Right atrium auricular region (tissue), 2 donors: Measurements from ENCODE around the gene CLDND1. TPM values are rescaled to one million over a fixed set of nuclear protein-coding genes. Genes with fewer than 3 reads are reported as not detected.

Experiments
- DNase-seq: peaks from one replicate; pipeline ENCODE4 v3.0.0-alpha.2; 2019; ENCODE audit warnings: low spot score
- H3K27ac ChIP-seq, 2 donors: fragments of 200-600 bp; sonication (generic); 1 replicate in 1 of 2; 2 replicates in 1 of 2; pipeline ENCODE4 v1.5.1; 2016 to 2019
- H3K27me3 ChIP-seq, 2 donors: fragments of 200-600 bp; sonication (generic); one replicate each; pipeline versions ENCODE4 v1.5.1 to v1.6.0; 2017 to 2019
- H3K36me3 ChIP-seq: fragments of 200-600 bp; sonication (generic); one replicate; pipeline ENCODE4 v1.5.1; 2016
- H3K4me1 ChIP-seq, 2 donors: fragments of 200-600 bp; sonication (generic); one replicate each; pipeline versions ENCODE4 v1.5.1 to v1.6.0; 2017 to 2019
- H3K4me3 ChIP-seq, 2 donors: fragments of 200-600 bp; sonication (generic); 1 replicate in 1 of 2; 2 replicates in 1 of 2; pipeline ENCODE4 v1.5.1; 2017 to 2019; ENCODE audit warnings: mild to moderate bottlenecking in 1 of 2, moderate library complexity in 1 of 2
- H3K9me3 ChIP-seq, 2 donors: fragments of 200-600 bp; sonication (generic); one replicate each; pipeline ENCODE4 v1.5.1; 2019
- total RNA-seq, 2 donors: library from RNA; depleted of rRNA; stranded (reverse); fragments of >200 nt; gene quantifications; one replicate each; pipeline ENCODE4 v1.1.0, GENCODE V29; 2016
- TF ChIP-seq, protein P1 (sequence below), 2 donors: fragments of 200-600 bp; sonication (generic); IDR thresholded peaks; one replicate each; pipeline ENCODE4 v1.5.1; 2019; ENCODE audit warnings: antibody characterized with exemption in 2 of 2

The CLDND1 gene
- total RNA-seq, 2 donors from 2014 or later = 138 to 152 TPM

GRCh38 chr3:98497381-98497780 lies 25.3 kb downstream of the CLDND1 start, which contains the start of gene OR5K2:
TSS of gene OR5K2 (plus strand) at chr3:98497681. CDS start at chr3:98497681, 0 bp downstream.
- DNase-seq = no peak
- Histone ChIP-seq H3K27me3 (no peaks in the 10 kb centered on the region), H3K4me3 (no peak within 1 kb of the TSS), H3K9me3 (no peaks in the 10 kb centered on the region), H3K36me3 (no peaks in the 10 kb centered on the region), H3K27ac (no peak within 1 kb of the TSS), H3K4me1 (no peaks in the 10 kb centered on the region)
- TF ChIP-seq, protein P1, sequence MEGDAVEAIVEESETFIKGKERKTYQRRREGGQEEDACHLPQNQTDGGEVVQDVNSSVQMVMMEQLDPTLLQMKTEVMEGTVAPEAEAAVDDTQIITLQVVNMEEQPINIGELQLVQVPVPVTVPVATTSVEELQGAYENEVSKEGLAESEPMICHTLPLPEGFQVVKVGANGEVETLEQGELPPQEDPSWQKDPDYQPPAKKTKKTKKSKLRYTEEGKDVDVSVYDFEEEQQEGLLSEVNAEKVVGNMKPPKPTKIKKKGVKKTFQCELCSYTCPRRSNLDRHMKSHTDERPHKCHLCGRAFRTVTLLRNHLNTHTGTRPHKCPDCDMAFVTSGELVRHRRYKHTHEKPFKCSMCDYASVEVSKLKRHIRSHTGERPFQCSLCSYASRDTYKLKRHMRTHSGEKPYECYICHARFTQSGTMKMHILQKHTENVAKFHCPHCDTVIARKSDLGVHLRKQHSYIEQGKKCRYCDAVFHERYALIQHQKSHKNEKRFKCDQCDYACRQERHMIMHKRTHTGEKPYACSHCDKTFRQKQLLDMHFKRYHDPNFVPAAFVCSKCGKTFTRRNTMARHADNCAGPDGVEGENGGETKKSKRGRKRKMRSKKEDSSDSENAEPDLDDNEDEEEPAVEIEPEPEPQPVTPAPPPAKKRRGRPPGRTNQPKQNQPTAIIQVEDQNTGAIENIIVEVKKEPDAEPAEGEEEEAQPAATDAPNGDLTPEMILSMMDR (IDR thresholded peaks at IDR 0.05) = no peak

GRCh38 chr3:98483626-98484025 lies 39.1 kb downstream of the CLDND1 start:
- Histone ChIP-seq H3K4me3 (no peak overlapping the region), H3K9me3 (peaks cover 0 to 40% of the 10 kb centered on the region in 2 donors), H3K27ac (no peak overlapping the region), H3K4me1 (no peaks in the 10 kb centered on the region), H3K36me3 (no peaks in the 10 kb centered on the region), H3K27me3 (no peaks in the 10 kb centered on the region)
- TF ChIP-seq, protein P1 (IDR thresholded peaks at IDR 0.05) = no peak
- DNase-seq = no peak

- TF ChIP-seq, protein P1 (IDR thresholded peaks at IDR 0.05) = no peak
- Histone ChIP-seq H3K27ac (no peak overlapping the region), H3K36me3 (no peaks in the 10 kb centered on the region), H3K27me3 (no peaks in the 10 kb centered on the region), H3K4me1 (no peaks in the 10 kb centered on the region), H3K4me3 (no peak overlapping the region), H3K9me3 (peaks cover 0 to 42% of the 10 kb centered on the region in 2 donors)
- DNase-seq = no peak
Observed at GRCh38 chr3:98482717-98483482, 39.8 kb downstream of the CLDND1 start.

Other genes with a start within 250 kb of the CLDND1 start
- not detected for gene OR5H2, start 240.4 kb downstream of the CLDND1 start, total RNA-seq
- not detected for gene OR5K4, start 169.0 kb downstream of the CLDND1 start, total RNA-seq
- gene OR5K3, start 132.2 kb downstream of the CLDND1 start, total RNA-seq = not detected
- gene OR5K1, start 59.7 kb downstream of the CLDND1 start, total RNA-seq = not detected
- gene OR5K2, start 25.2 kb downstream of the CLDND1 start, total RNA-seq = not detected
- not detected for gene GPR15, start 9.1 kb upstream of the CLDND1 start, total RNA-seq
- gene CPOX, start 70.7 kb upstream of the CLDND1 start, total RNA-seq = 1 to 10 TPM; 7.8 to 9.1 TPM
- 10 to 100 TPM; 25.9 to 27.2 TPM for gene ST3GAL6, start 240.4 kb upstream of the CLDND1 start, total RNA-seq